GM18508 (cell line): ENCODE measurements around the gene FBF1.
A peak's percentile ranks its signal among the peaks of the same experiment; 100 is the strongest.
"Not testable (repeated sequence)": the region's sequence is repeated elsewhere in the genome, so short reads cannot be mapped to it uniquely, and the experiment has no call there.

Source experiments
- ATAC-seq: cut with Tn5 transposase; IDR thresholded peaks from one replicate; pipeline ENCODE4 v1.9.1; 2021; ENCODE audit warnings: moderate number of reproducible peaks; ENCODE audit not compliant: insufficient read depth, unreplicated experiment

FBF1 gene

GRCh38 chr17:75876938-75877751 lies 63.7 kb downstream of the FBF1 start:
- ATAC-seq: no peak

- no peak for ATAC-seq
These were observed 64.5 kb downstream of the FBF1 start for GRCh38 chr17:75876190-75876937.

GRCh38 chr17:75875940-75876189 lies 65.0 kb downstream of the FBF1 start:
- no peak for ATAC-seq

GRCh38 chr17:75875182-75875939 lies 65.5 kb downstream of the FBF1 start:
- no peak for ATAC-seq

GRCh38 chr17:75874323-75875181 lies 66.3 kb downstream of the FBF1 start:
- ATAC-seq: no peak

- no peak for ATAC-seq
These were observed 67.1 kb downstream of the FBF1 start for GRCh38 chr17:75873587-75874322.

DNA sequence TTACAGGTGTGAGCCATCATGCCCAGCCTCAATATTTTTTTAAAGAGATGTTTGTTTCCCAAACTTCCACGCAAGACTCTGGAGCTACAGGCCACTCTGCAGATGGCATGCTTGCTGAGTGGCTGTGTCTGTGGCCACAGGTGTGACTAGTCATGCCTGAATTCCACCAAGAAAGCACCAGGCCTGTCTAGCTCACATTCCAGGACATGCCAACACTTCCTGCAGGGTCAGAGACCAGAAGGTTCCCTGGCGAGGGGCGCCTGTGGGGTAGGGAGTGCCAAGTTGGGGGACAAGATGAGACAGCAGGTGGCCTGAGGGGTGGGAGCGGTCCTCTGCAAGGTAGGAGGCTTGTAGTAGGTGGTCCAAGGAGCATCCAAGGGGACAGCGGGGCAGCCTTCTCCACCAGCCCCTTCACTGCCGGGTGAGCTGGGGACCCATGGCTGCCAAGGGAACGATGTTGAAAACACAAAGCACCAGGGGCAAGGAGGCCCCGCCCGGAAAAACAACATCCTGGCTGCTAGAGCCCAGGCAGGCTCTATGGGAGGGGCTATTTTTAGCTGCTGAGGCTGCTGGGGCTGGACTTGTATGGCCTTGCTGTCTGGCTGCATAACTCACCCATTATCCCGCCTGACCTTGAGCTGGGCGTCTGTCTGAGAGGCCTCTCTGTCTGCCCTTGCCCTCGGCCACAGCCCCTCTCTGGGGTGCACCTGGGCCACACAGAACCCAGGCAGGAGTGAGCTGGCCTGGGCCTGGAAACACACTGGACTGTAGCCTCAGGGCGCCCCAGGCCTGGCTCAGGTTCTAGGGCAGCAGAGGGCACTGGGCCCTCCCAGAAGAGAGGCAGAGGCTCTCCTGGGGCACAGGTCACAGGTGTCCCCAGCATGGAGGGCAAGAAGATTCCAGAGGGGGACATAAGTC lies 68.1 kb downstream of the FBF1 start:
- no peak for ATAC-seq

- not testable (repeated sequence) for ATAC-seq
These were observed 70.6 kb downstream of the FBF1 start for GRCh38 chr17:75870228-75870627.

DNA sequence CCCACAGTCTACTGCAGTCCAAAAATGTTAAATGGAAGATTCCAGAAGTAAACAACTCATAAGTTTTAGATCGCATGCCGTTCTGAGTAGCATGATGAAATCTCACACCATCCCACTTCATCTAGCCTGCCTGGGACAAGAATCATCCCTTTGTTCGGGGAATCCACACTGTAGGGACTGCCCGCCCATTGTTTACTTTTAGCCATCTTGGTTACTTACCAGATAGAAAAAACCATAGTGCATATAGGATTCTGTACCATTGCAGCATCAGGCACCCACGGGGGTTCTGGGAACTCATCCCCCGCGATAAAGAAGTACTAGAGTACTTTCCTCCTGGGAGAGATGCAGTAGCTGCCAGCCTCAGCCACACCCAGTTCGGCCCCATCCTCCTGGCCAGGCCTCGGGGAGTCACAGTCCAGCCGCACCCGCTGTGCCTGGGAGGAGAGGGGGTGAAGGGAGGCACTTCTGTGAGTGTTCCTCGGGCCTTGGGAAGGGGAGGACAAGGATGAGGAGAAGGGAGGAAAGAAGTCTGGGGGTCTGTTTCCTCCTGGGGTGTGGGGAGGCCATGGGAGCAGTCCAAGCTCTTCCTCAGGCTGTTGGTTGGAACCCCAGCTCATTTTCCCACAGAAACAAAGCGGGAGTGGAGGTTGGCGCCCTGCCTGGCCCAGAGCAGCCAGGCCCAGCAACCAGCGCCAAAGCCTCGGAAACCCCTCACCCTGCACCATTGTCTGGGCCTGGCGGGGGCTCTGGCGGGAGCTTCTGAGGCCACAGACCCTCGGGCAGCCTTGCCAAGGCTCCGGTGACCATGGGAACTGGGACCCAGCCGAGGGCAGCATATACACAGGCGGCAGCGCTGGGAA lies 71.3 kb downstream of the FBF1 start:
- no peak for ATAC-seq

- not testable (repeated sequence) for ATAC-seq
These were observed 72.0 kb downstream of the FBF1 start for GRCh38 chr17:75868730-75869281.

- not testable (repeated sequence) for ATAC-seq
These were observed 75.2 kb downstream of the FBF1 start for GRCh38 chr17:75865404-75866188.

GRCh38 chr17:75864887-75865286 lies 76.0 kb downstream of the FBF1 start:
- ATAC-seq: not testable (repeated sequence)

- ATAC-seq: peak; percentile 56
These were observed 76.4 kb downstream of the FBF1 start for GRCh38 chr17:75864448-75864871.

DNA sequence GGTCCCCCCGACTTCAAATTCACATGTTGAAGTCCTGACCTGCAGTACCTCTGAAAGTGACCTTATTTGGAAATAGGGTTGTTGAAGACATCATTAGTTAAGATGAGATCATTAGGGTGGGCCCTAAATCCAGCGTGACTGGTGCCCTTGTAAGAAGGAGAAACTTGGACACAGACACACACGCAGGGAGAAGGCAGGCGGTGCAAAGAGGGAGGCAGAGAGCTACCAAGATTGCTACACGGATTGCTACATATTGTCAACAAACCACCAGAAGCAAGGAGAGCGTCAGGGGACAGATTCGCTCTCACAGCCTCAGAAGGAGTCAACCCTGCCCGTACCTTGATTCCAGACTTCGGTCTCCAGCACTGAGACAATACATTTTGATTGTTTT lies 78.9 kb downstream of the FBF1 start:
- no peak for ATAC-seq
